ENCODE results near the gene TMEM106C.

Gene TMEM106C

DNA sequence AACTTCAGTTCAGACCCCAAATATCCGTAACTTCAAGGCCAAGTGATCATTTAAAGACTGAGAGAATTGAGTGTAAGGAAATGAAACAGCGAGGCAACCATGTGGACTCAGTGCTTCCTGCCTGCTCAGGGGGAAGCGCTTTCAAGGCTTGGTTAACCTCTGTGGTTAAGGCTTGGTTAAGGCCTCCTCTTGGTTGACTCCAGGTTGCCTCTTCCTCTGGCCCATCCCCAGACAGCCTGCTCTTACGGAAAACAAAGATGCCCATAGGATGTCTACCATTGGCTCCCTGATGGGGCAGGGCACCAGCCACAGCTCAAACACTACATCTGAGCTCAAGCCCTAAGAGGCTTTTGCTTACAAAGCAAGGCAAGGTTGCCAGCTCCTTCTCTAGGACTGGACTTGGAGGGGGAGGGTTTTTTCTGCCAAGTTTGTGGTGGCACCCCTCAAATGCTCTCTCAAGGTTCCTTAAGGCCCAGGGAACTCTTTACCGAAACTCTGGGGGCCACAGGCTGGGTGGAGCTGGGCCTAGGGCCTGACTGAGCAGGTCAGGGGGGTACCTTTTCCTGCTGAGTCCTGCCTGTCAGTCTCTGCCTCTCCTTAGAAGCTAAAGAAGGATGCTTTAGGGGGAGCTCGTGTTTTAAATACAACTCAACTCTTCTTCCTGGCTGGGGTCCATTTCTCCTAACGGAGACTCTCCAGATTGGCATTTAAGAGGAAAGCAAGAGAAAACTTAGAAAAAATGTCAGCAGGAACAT is 27.1 kb downstream of the TMEM106C start:
- H3K4me3 Mint-ChIP-seq = no peak overlapping the region
- H3K4me1 Mint-ChIP-seq = peaks cover 51% of the 10 kb centered on the region
- H3K36me3 Mint-ChIP-seq (ENCODE audit: low read depth) = peaks cover 92% of the 10 kb centered on the region
- no peaks in the 10 kb centered on the region for H3K27me3 Mint-ChIP-seq (ENCODE audit: low read depth, poor library complexity)
- no peaks in the 10 kb centered on the region for H3K9me3 Mint-ChIP-seq
- H3K27ac Mint-ChIP-seq = peak overlapping the region; percentile 71
- TF ChIP-seq, protein P1, sequence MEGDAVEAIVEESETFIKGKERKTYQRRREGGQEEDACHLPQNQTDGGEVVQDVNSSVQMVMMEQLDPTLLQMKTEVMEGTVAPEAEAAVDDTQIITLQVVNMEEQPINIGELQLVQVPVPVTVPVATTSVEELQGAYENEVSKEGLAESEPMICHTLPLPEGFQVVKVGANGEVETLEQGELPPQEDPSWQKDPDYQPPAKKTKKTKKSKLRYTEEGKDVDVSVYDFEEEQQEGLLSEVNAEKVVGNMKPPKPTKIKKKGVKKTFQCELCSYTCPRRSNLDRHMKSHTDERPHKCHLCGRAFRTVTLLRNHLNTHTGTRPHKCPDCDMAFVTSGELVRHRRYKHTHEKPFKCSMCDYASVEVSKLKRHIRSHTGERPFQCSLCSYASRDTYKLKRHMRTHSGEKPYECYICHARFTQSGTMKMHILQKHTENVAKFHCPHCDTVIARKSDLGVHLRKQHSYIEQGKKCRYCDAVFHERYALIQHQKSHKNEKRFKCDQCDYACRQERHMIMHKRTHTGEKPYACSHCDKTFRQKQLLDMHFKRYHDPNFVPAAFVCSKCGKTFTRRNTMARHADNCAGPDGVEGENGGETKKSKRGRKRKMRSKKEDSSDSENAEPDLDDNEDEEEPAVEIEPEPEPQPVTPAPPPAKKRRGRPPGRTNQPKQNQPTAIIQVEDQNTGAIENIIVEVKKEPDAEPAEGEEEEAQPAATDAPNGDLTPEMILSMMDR (IDR thresholded peaks at IDR 0.05) = no peak
- no peak for DNase-seq

DNA sequence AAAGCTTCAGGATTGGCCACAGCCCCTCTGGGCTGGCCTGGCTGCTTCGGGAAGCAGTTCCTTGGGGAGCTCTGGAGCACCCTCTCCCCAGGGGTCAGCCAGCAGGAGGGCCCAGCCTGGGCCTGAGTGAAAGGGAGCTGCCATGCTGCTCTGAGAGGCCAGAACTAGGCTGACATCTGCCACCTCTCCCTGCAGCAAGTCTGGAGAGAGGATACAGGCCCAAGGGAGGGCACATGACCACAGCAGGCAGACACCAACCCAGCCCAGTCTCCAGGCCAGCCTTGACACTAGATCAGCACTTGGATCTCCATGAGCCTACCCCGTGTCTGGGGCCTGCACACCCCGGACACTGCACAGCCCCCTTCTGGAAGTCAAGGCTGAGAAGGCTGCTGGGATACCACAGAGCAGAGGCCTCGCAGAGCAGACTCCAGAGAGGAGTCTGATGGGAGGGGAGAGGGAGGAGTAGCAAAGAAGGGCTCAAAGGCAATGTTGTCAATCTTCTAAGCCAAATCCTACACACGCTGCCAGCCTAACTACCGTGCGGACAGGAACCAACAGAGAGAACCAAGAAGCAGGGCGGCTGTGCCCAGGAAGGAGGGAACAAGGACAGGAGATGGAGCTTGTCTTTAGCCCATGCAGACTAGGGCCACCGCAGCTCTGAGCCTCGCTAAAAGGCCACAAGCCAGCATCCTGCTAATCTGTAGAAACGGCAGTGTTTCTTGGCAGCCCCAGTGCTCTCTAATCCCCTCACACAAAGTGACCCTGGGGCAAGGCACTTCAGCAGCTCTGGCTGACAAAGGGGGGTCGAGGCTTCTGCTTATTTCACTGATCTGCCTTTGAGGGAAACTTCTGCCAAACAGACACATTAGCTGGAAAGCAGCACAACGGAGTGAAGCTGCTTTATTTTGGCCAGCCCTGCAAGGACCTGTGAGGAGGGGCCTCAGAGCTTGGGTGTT is 28.0 kb downstream of the TMEM106C start:
- H3K4me3 Mint-ChIP-seq = no peak overlapping the region
- H3K9me3 Mint-ChIP-seq = no peaks in the 10 kb centered on the region

DNA sequence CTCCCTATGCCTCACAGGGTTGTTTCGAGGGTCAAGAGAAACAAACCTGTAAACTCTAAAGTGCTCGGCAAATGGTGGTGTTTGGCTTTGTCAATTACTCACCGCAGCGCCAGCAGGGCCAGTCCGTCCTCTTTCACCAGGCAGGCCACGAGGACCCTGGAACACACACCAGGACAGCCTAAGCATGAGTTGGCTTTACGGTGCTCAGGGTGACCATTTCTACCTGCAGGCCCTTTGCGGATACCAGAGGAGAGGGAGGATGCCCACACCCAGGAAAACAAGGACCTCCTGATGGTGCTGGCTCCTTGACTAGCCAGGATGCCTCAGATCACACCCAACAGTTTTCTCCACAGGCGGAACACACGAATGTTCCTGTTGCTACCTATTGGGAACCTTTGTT is 29.4 kb downstream of the TMEM106C start:
- no peaks in the 10 kb centered on the region for H3K27me3 Mint-ChIP-seq (ENCODE audit: low read depth, poor library complexity)
- H3K4me3 Mint-ChIP-seq = no peak overlapping the region
- TF ChIP-seq, protein P1 (IDR thresholded peaks at IDR 0.05) = no peak
- no peak for DNase-seq
- no peaks in the 10 kb centered on the region for H3K9me3 Mint-ChIP-seq
- peaks cover 96% of the 10 kb centered on the region for H3K36me3 Mint-ChIP-seq (ENCODE audit: low read depth)
- H3K4me1 Mint-ChIP-seq = peaks cover 40% of the 10 kb centered on the region
- no peak overlapping the region for H3K27ac Mint-ChIP-seq

More for the DNA sequence above, 28.0 kb downstream of the TMEM106C start:
- no peak for DNase-seq
- peak overlapping the region; percentile 71 for H3K27ac Mint-ChIP-seq
- H3K27me3 Mint-ChIP-seq (ENCODE audit: low read depth, poor library complexity) = no peaks in the 10 kb centered on the region
- TF ChIP-seq, protein P1 (IDR thresholded peaks at IDR 0.05) = no peak
- peaks cover 51% of the 10 kb centered on the region for H3K4me1 Mint-ChIP-seq
- peaks cover 95% of the 10 kb centered on the region for H3K36me3 Mint-ChIP-seq (ENCODE audit: low read depth)

DNA sequence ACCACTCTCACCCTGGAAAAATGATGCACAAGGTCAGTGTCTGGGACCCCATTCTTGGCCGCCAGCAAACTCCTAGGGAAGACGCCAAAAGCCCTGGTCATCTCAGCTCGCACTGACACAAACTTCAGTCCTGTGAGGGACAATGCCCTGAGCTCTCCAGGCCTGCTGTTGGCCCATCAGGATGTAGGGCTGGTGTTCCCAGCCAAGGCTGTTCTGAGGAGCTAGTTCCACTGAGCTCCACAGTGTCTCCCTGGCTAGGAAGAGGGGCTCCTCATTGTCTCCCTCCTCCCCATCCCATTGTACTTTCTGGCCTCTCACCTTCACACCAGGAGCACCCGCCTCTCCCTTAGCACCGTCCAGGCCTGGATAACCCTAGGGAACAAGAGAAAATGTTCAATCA is 30.1 kb downstream of the TMEM106C start:
- Mint-ChIP-seq H3K9me3 (no peaks in the 10 kb centered on the region), H3K27ac (no peak overlapping the region), H3K36me3 (ENCODE audit: low read depth) (peaks cover 96% of the 10 kb centered on the region), H3K27me3 (ENCODE audit: low read depth, poor library complexity) (no peaks in the 10 kb centered on the region), H3K4me3 (no peak overlapping the region), H3K4me1 (peaks cover 39% of the 10 kb centered on the region)
- TF ChIP-seq, protein P1 (IDR thresholded peaks at IDR 0.05) = no peak
- no peak for DNase-seq

DNA sequence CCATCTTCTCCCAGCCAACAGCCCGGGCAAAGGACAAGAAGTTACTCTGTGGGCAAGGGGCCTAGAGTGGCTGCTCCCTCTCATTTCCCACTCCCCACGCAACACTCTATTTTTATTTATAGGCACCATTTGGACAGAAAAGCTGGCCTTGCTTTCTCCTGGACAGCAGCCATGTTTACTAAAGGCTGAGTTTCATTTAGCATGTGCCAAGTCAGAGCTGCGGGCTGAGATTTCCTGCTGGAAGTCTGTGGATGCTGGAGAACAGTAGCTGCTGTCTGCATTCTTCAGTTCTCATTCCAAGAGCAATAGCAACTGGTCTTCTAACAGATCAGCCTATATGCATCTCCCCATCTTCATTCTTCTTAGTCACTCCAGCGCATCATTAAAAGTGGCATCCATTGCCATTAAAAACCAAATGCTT is 32.6 kb downstream of the TMEM106C start:
- Mint-ChIP-seq H3K9me3 (no peaks in the 10 kb centered on the region), H3K27ac (no peak overlapping the region), H3K27me3 (ENCODE audit: low read depth, poor library complexity) (peaks cover 11% of the 10 kb centered on the region), H3K4me1 (peaks cover 39% of the 10 kb centered on the region), H3K4me3 (no peak overlapping the region), H3K36me3 (ENCODE audit: low read depth) (peaks cover 95% of the 10 kb centered on the region)
- TF ChIP-seq, protein P1 (IDR thresholded peaks at IDR 0.05) = no peak
- DNase-seq = no peak

Data from nephron progenitor cell (in vitro differentiated cells).